B cell (primary cell): Measurements from ENCODE around the gene DMKN. TPM values are rescaled to one million over a fixed set of nuclear protein-coding genes. Genes with fewer than 3 reads are reported as not detected.

Source experiments
- ATAC-seq: fragments of 200-7000 bp; cut with Tn5 transposase; one replicate; pipeline ENCODE4 v1.10.0; 2021; ENCODE audit warnings: low read depth, mild to moderate bottlenecking, moderate number of reproducible peaks, moderate library complexity
- CTCF ChIA-PET: fragments of 350-600 bp; sonication (Branson Sonifier 250); formaldehyde crosslinking; loops from one replicate; lab custom pipeline; 2021; ENCODE audit warnings: antibody characterized with exemption, inconsistent platforms; lab: Charles Lee
- POLR2A ChIA-PET: fragments of 350-600 bp; sonication (Branson Sonifier 250); formaldehyde crosslinking; loops from one replicate; lab custom pipeline; 2021; ENCODE audit warnings: antibody characterized with exemption; lab: Charles Lee
- DNase-seq: peaks from one replicate; pipeline ENCODE4 v3.0.0; 2013
- H2AFZ ChIP-seq: 2 replicates; pipeline ENCODE4 v1.6.1; 2012; ENCODE audit warnings: mild to moderate bottlenecking, low read depth, low read length; ENCODE audit not compliant: insufficient read depth, poor library complexity, severe bottlenecking
- H3K27ac ChIP-seq, 2 donors: 1 replicate in 1 of 2; 2 replicates in 1 of 2; pipeline ENCODE4 v1.5.1; 2012 to 2013; ENCODE audit warnings: low read length in 2 of 2, mild to moderate bottlenecking in 2 of 2, moderate library complexity in 1 of 2
- H3K27me3 ChIP-seq, 4 experiments: fragments of 200-600 bp in 1 of 4; sonication (generic) in 1 of 4; replicated peaks in 1 of 4; 1 replicate in 2 of 4; 2 replicates in 2 of 4; pipeline versions ENCODE4 v1.6.1 to v1.7.0; 2013 to 2016; ENCODE audit warnings: low read length in 3 of 4, mild to moderate bottlenecking in 2 of 4, mixed read lengths in 1 of 4, moderate library complexity in 1 of 4; ENCODE audit not compliant: insufficient read depth in 4 of 4, control insufficient read depth in 3 of 4; ENCODE audit errors: control extremely low read depth in 1 of 4
- H3K36me3 ChIP-seq, 2 experiments: replicated peaks in 1 of 2; 1 replicate in 1 of 2; 2 replicates in 1 of 2; pipeline versions ENCODE4 v1.6.1 to v1.7.1; 2013; ENCODE audit warnings: low read length in 1 of 2; ENCODE audit not compliant: insufficient read depth in 2 of 2, control insufficient read depth in 1 of 2; ENCODE audit errors: control extremely low read depth in 1 of 2, extremely low read depth in 1 of 2
- H3K4me1 ChIP-seq, 2 donors: fragments of 200-600 bp in 1 of 2; sonication (generic) in 1 of 2; 1 replicate in 1 of 2; 2 replicates in 1 of 2; pipeline versions ENCODE4 v1.5.1 to v1.6.1; 2013 to 2017; ENCODE audit warnings: low read length in 2 of 2; ENCODE audit not compliant: control insufficient read depth in 2 of 2, insufficient read depth in 2 of 2
- H3K4me2 ChIP-seq: replicated peaks from 2 replicates; pipeline ENCODE3; 2012; ENCODE audit warnings: mild to moderate bottlenecking, low read depth, low read length; ENCODE audit not compliant: poor library complexity, severe bottlenecking
- H3K4me3 ChIP-seq, 5 experiments: fragments of 200-600 bp in 1 of 5; sonication (generic) in 1 of 5; 1 replicate in 3 of 5; 2 replicates in 2 of 5; pipeline versions ENCODE4 v1.5.1 to v1.7.0; 2011 to 2016; ENCODE audit warnings: low read length in 4 of 5, mild to moderate bottlenecking in 4 of 5, low read depth in 2 of 5, control low read depth in 1 of 5, moderate library complexity in 1 of 5; ENCODE audit not compliant: insufficient read depth in 1 of 5; ENCODE audit errors: control extremely low read depth in 1 of 5, extremely low read depth in 1 of 5
- H3K79me2 ChIP-seq: fragments of 200-600 bp; sonication (generic); one replicate; pipeline ENCODE4 v1.6.0; 2016; ENCODE audit warnings: low read length; ENCODE audit not compliant: control insufficient read depth, insufficient read depth
- H3K9ac ChIP-seq: fragments of 200-600 bp; sonication (generic); 2 replicates; pipeline ENCODE4 v1.6.1; 2017; ENCODE audit warnings: mild to moderate bottlenecking, low read length, moderate library complexity
- H3K9me3 ChIP-seq, 3 donors: one replicate each; pipeline versions ENCODE4 v1.6.1 to v1.7.1; 2013; ENCODE audit warnings: low read length in 2 of 3; ENCODE audit not compliant: control insufficient read depth in 2 of 3, insufficient read depth in 1 of 3; ENCODE audit errors: control extremely low read depth in 1 of 3
- H4K20me1 ChIP-seq: 2 replicates; pipeline ENCODE4 v1.6.0; 2012; ENCODE audit warnings: mild to moderate bottlenecking, low read length; ENCODE audit not compliant: insufficient read depth, control insufficient read depth, poor library complexity, severe bottlenecking
- H3K27ac Mint-ChIP-seq: one replicate; pipeline ENCODE4 v1.8.0; 2021; ENCODE audit warnings: mixed read lengths
- H3K27me3 Mint-ChIP-seq: one replicate; pipeline ENCODE4 v1.8.0; 2021; ENCODE audit warnings: mixed read lengths
- H3K4me1 Mint-ChIP-seq: one replicate; pipeline ENCODE4 v1.8.0; 2021; ENCODE audit warnings: mixed read lengths
- H3K4me3 Mint-ChIP-seq: one replicate; pipeline ENCODE4 v1.8.0; 2021; ENCODE audit warnings: mixed read lengths
- H3K9me3 Mint-ChIP-seq: one replicate; pipeline ENCODE4 v1.8.0; 2022; ENCODE audit warnings: mixed read lengths; ENCODE audit not compliant: insufficient read depth
- CTCF ChIP-seq: fragments of 200-600 bp; IDR thresholded peaks from one replicate; pipeline ENCODE4 v1.8.0; 2022; ENCODE audit warnings: antibody characterized with exemption, mild to moderate bottlenecking
- EZH2 ChIP-seq: IDR thresholded peaks from 2 replicates; pipeline ENCODE4 v1.6.1; 2012; ENCODE audit warnings: borderline replicate concordance, low read depth, mild to moderate bottlenecking, moderate library complexity, low read length; ENCODE audit not compliant: insufficient read depth, poor library complexity, severe bottlenecking
- WGBS: methylation state at CpG from one replicate; pipeline ENCODE4 v1.1.5; 2013; ENCODE audit warnings: missing lambda C conversion rate; ENCODE audit not compliant: insufficient coverage; 5-methylcytosine and 5-hydroxymethylcytosine counted together
- intact Hi-C: fragments of 100-400 bp; cut with micrococcal nuclease; formaldehyde crosslinking; loops from one replicate; pipeline ENCODE4 v1.10.0; 2022
- polyA plus RNA-seq: library from polyadenylated mRNA; depleted of rRNA; stranded (reverse); fragments of >200 nt; gene quantifications from 2 replicates; pipeline ENCODE4 v1.2.3, GENCODE V29; 2012
- total RNA-seq, 2 donors: library from RNA; stranded (reverse); fragments of 120-200 nt in 1 of 2; gene quantifications; 1 replicate in 1 of 2; 2 replicates in 1 of 2; pipeline versions ENCODE4 v1.2.3 to v1.2.4, GENCODE V29; 2013 to 2022

The DMKN gene
- total and polyA plus RNA-seq, 2 donors (not counting 1 experiment from before 2014, with no cell fraction given): 0.58 to 4.5 TPM

DNA sequence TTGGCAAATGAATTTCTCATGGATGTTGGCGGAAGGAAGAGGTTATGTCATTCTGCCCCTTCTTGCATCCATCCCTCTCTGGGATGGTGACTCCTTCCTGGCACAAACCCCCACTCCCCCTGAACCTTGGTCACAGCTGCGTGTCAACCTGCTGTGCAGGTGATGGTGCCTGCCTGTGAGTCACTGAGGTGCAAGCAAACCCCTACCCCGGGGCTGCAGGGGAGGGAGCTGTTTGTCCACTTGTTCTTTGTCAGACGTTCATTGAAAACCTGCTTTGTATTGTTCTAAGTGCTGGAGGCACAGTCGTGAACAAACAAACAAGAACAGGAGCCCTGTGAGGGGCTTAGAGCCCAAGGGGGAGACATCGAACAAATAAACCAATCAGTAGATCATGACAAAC is 17.8 kb upstream of the DMKN start:
- H3K9ac ChIP-seq: no peak overlapping the region
- no peaks in the 10 kb centered on the region for H3K79me2 ChIP-seq
- Mint-ChIP-seq H3K27me3 (peaks cover 53% of the 10 kb centered on the region), H3K27ac (no peak overlapping the region), H3K4me3 (no peak overlapping the region), H3K4me1 (peaks cover 15% of the 10 kb centered on the region), H3K9me3 (no peaks in the 10 kb centered on the region)
- intact Hi-C loops: no loop called here
- POLR2A ChIA-PET: no interaction called here
- no peak overlapping the region for H2AFZ ChIP-seq
- peaks cover 10 to 14% of the 10 kb centered on the region in 2 donors for H3K4me1 ChIP-seq
- no peak overlapping the region for H3K4me2 ChIP-seq
- ATAC-seq: no peak
- DNase-seq: no peak
- H3K27ac ChIP-seq: no peak overlapping the region
- no peaks in the 10 kb centered on the region for H3K36me3 ChIP-seq
- H3K9me3 ChIP-seq: peaks cover 0 to 2% (median 0%) of the 10 kb centered on the region in 3 donors
- TF ChIP-seq CTCF (no peak), EZH2 (no peak)
- H4K20me1 ChIP-seq: no peaks in the 10 kb centered on the region
- H3K4me3 ChIP-seq: no peak overlapping the region
- peaks cover 0 to 33% (median 6%) of the 10 kb centered on the region in 4 experiments for H3K27me3 ChIP-seq
- 78% methylated on average over 5 of the region's 6 CpGs for WGBS
- CTCF ChIA-PET: interaction anchor here (1.5 kb wide), 1 partner anchor 21 kb away, joined by 4 read pairs; no protein-coding TSS in a partner anchor

GRCh38 chr19:35529241-35530218 is 16.1 kb upstream of the DMKN start:
- intact Hi-C loops: no loop called here
- 39% methylated on average over 18 of the region's 19 CpGs for WGBS

More at GRCh38 chr19:35529241-35530218, 16.1 kb upstream of the DMKN start:
- Histone ChIP-seq H2AFZ (no peak overlapping the region), H3K27ac (no peak overlapping the region), H3K9me3 (peaks cover 0 to 2% (median 0%) of the 10 kb centered on the region in 3 donors), H3K79me2 (no peaks in the 10 kb centered on the region), H3K27me3 (peaks cover 0 to 38% (median 6%) of the 10 kb centered on the region in 4 experiments), H3K9ac (no peak overlapping the region), H4K20me1 (no peaks in the 10 kb centered on the region), H3K4me2 (no peak overlapping the region), H3K4me3 (no peak overlapping the region), H3K36me3 (no peaks in the 10 kb centered on the region), H3K4me1 (peaks cover 10 to 14% of the 10 kb centered on the region in 2 donors)
- Mint-ChIP-seq H3K27ac (no peak overlapping the region), H3K4me1 (peaks cover 11% of the 10 kb centered on the region), H3K27me3 (peaks cover 54% of the 10 kb centered on the region), H3K9me3 (no peaks in the 10 kb centered on the region), H3K4me3 (no peak overlapping the region)
- no peak for ATAC-seq
- CTCF ChIA-PET: interaction anchor here (1.5 kb wide), 1 partner anchor 19 kb away, joined by 4 read pairs; no protein-coding TSS in a partner anchor
- TF ChIP-seq CTCF (no peak), EZH2 (no peak)
- POLR2A ChIA-PET: no interaction called here
- no peak for DNase-seq
